OCI-LY7 (cell line): Measurements from ENCODE around the gene ZNF563.

Source experiments
- CTCF ChIP-seq: fragments of 200-600 bp; sonication (generic); conservative IDR thresholded peaks from 2 replicates; pipeline ENCODE4 v1.5.1; 2014; ENCODE audit warnings: mild to moderate bottlenecking, antibody characterized with exemption, low read length, moderate library complexity, mixed read lengths
- EZH2phosphoT487 ChIP-seq: fragments of 200-600 bp; sonication (generic); IDR thresholded peaks from 2 replicates; pipeline ENCODE4 v1.6.1; 2018; ENCODE audit warnings: low read depth, borderline replicate concordance, mild to moderate bottlenecking, mixed run types, antibody characterized with exemption, low read length, moderate library complexity, mixed read lengths

- TF ChIP-seq CTCF (no peak), EZH2phosphoT487 (no peak)
Observed at GRCh38 chr19:12333162-12334159, at the start of gene ZNF563.
